Dermis blood vessel endothelial cell (primary cell): ENCODE results near the gene PPME1. TPM values are rescaled to one million over a fixed set of nuclear protein-coding genes. Genes with fewer than 3 reads are reported as not detected.

ENCODE experiments used
- DNase-seq: peaks from one replicate; pipeline ENCODE4 v3.0.0; 2010
- total RNA-seq: library from RNA; depleted of rRNA; stranded (reverse); fragments of >200 nt; gene quantifications from 2 replicates; pipeline ENCODE4 v1.2.3, GENCODE V29; 2014

The PPME1 gene
- total RNA-seq, 1 donor from 2014 or later = 15.1 TPM

DNA sequence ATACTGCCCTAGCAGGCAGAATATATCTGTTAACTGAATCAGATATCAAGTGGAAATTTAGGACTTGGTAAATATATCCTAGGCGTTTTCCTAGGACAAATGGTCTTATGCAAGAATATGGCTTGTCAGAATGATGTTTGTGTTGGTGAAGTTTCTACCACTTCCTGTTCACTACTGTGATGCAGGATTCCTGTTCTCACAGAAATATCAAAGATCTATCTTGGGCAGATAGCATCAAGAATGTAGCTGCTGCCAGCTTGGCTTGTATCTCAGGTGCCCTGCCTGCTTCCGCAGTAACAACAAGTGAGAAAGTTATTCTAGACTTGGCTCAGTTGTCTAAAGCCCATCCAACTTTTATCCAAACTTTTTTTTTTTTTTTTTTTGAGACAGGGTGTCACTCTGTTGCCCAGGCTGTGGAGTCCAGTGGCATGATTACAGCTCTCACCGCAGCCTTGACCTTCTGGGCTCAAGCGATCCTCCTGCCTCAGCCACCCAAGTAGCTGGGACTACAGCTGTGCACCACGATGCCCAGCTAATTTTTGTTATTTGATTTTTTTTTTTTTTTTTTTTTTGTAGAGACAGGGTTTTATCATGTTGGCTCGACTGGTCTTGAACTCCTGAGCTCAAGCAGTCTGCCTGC is 61.3 kb downstream of the PPME1 start:
- DNase-seq = no peak

DNA sequence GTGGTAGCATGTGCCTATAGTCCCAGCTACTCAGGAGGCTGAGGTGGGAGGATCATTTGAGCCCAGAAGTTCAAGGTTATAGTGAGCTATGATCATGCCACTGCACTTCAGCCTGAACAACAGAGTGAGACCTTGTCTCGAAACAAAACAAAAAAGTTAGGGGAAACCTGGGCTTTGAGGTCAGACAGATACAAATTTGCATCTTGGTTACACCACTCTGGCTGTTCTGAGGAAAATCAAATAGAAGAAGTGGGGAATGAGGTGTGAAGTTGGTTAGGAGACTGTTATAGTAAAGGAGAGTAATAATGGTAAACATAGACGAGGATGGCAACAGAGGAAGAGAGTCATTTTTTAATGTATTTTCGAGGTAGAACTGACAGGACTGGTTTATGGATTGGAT is 62.6 kb downstream of the PPME1 start:
- no peak for DNase-seq

DNA sequence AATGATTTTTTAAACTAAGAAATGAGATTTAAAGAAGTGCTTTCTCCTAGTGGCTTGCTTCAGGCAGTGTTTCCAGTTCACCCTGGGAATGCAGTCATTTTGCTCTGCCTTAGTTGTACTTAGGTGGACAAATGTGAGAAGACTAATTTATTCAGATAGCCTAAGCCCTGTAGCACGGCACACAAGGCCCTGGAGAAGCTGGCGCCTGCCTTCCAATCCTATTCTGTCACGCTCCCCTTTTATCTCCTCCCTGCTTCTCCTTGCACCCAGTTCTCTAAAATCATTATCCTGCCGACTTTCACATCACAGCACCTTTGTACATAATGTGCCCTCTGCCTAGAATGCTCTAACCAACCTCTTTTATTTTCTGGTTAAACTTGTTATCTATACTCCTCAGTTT is 64.0 kb downstream of the PPME1 start:
- no peak for DNase-seq

DNA sequence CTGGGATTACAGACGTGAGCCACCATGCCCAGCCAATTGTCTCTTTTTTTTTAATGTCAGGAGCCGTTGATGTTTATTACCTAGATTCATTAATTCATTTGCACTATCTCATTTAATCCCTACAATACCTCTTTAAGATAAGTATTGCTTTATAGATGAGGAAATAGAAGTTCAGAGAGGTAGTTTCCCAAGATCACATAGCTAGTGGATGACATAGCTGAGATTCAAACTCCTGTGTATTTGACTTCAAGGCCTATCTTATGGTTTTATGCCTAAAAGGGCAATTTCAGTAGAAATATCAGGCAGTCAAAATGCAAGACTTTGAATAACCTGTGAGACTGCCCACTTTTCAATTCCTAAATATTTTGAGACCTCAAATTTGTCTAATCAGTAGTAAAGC is 66.5 kb downstream of the PPME1 start:
- DNase-seq = no peak

DNA sequence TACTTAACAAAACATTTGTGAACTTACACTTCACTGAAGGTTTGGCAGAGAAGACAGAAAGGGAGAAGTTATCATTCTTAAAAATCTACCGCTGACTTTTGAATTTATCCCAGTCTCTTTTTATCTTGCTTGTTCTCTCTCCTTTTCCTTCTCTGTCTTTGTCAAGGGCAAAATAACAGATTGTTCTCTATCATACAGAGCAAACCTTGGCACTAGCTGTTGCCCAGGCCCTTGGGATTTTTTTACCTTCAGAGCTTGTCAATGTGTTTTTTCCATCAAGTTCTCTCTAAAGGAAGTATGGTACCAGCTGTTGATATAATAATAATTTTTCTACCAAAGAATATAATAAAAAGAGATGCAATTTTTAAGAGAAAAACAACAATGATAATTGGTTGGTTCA is 67.2 kb downstream of the PPME1 start:
- no peak for DNase-seq

DNA sequence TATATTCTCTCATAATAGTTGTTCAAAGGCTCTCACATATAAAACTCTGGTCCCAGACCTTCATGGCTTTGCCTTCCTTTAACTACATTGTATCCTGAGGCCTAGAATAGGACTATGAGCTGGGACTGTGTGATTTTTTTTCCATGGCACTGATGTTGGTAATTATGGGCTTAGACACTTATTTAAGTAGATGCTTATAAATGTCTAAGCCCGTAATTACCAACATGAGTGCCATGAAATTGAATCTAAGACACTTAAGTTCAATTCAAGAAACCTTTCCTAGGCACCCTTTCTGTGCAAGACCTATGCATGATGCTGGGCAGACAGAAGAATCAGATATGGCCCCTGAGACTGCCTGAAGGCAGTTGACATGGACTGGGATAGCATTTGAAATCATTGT is 77.4 kb downstream of the PPME1 start:
- DNase-seq = no peak

DNA sequence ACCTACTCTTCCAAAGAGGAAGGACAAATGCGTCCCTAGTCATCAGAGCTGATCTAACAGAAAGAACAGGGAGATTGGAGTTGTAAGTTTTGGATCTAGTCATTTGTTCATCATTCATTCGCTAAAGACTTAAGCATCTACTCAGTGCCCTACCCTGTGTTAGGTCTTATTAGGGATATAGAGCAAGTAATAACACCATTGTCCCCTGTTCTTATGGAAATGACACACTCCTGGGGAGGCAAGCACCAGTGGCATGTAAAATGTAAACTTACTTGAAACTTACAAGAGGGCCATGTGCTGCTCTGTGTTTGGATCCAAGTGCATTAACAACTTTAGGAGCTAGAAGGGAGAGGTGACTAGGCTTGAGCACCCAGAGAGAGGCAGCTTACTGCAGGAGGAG is 78.4 kb downstream of the PPME1 start:
- no peak for DNase-seq

DNA sequence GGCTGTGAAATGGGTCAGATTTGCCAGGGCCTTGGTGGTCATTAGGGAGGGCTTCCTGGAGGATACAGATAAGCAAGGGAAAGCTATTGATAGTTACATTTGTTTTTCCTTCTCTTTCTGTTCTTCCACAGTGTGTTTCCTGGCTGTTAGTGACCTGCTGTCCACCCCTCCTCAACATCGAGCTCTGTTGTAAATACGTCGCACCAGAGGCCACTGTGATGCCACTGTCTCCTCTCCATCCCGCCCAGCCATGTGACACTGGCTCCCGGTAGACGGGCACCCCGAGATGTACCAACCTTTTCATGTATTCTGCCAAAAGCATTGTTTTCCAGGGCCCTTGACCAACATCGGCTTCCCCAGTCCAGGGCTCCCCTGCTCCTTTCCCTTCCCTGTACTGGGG is 82.3 kb downstream of the PPME1 start:
- DNase-seq = no peak

DNA sequence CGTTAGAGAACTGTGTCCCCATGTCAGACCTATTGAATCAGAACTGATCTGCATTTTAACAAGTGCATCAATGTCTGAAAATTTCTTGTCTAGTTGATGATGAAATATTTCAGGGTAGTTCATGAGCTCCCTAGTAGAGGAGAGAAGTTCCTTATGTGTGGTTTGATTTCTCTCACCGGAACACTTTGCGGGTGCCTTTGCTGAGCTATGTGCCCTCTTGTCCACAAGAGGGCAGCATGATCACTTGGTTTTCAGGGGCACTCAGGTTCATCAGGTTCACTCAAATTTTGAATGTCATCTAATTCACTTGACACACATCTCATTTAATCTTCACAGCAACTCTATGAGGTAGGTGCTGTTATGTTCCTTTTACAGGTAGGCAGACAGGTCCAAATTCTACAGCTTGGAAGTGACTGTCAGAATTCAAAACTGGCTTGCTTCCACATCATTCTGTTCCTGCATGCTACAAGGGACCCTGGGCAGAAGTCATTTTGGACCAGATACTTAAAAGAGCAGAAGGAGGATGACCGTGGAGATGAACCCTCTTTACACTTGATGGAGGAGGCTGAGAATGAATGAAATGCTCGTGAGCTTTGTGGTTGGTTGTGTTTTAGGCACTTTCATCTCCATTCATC is 84.8 kb downstream of the PPME1 start:
- peak; percentile 83 for DNase-seq

DNA sequence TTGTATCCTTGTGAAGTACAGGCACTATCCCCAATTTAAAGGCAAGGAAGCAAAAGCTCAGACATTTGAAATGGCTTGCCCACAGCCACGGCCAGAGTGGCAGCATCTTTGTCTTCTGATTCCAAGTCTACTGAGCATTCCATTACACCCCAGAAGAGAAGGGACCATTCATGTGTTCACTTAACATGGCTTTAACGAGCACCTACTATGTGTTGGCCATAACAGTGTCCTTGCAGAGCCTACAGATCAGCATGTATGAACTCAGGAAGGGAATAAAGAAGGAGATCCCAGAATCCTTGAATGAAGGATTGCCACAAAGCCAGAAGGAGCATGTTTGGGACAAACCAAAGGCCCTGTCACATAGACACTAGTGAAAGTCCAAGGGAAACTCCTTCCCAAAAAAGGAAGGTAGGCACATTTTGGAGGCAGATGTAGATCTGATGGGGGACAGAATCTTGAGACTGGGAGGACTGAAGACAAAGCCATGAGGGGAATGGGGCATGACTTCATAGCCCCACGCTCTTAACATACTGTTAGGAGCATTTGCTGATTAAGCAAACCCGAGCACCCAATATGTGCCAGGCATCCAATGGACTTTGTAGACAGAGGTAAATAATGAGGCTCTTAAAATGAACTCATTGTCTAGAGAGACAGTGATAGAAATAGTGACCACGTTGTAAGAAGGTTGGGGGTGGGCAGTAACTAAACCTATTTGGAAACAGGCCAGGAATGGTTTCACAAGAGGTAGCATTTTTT is 85.5 kb downstream of the PPME1 start:
- no peak for DNase-seq

DNA sequence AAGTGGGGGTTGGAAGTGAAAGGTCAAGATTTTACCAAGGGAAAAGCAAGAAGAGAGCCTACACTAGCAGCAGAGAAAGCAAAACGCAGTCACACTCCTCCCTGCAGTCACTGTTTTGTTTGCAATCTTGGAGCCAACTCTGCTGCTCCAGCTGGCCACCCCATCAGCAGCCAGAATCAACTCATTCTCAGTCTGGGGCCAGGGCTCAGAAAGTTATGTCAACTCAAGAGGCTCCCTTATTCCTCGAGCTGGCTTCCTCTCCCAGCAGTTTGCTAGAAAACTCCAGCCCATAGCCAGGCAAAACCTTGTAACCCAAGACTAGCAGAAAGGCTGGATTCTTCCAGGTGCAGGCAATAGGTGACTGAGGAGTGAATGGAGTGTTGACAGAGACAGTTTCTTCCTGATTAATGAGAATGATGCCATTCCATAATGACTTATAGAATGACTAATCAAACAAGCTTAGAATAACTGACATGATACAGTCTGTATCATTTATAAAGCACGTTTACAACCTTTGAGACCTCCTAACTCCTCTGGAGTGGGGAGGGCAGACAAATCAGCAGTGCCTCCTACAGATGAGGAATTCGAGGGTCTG is 87.0 kb downstream of the PPME1 start:
- peak; percentile 9 for DNase-seq

DNA sequence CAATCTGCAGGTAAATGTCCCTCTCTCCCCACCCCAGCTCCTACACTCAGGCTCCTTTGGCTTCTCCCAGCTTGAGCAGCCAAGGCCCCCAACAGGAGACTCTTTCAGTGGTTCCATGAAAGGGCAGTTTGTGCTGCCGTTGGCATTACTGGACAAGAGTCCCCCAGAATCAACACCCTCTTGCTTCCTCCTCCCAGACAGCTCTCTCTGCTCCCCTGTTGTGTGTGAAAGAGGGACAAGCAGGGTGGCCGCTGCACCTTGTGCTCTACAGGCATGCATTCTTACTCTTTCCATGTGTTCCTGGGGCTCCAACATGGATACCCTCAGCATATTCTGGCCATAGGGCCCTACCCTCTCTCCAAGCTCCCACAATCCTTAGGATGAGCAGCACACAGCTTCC is 91.6 kb downstream of the PPME1 start:
- no peak for DNase-seq

DNA sequence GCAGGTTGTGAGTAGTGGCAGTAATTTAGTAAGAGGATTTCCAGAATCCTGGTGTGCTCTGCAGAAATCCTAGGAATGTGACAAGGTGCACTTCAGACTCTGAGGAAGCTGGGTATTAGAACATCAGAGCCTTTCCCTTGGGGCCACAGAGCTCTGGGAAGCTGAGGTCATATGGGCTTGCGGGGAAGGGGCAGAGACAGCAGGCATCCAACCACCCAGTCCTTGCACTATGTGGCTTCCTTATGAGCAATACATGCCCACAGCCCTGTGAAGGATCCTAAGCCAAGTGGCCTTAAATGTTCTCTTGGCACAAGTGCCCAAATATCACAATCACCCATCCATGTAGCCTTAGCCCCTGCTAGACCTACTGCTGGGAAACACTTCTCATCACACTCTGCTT is 94.2 kb downstream of the PPME1 start:
- DNase-seq = no peak

DNA sequence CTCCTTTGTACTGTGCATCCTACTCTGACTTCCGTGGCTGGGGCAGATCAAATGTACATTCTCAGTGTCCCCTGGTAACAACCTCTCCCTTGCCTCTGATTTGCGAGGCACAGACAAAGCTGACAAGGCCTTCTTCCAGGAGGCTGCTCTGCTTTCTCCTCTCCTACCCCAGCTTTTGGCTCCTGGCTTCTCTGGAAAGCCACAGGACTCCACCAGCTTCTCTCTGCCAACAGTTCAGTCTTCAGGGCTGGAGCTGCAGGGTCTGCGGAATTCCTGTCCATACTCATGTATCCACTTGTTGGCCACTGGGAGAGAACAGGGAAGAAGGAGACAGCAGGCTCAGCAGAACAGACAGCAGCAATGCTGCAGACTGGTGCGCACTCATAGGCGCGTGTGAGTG is 95.9 kb downstream of the PPME1 start:
- no peak for DNase-seq

DNA sequence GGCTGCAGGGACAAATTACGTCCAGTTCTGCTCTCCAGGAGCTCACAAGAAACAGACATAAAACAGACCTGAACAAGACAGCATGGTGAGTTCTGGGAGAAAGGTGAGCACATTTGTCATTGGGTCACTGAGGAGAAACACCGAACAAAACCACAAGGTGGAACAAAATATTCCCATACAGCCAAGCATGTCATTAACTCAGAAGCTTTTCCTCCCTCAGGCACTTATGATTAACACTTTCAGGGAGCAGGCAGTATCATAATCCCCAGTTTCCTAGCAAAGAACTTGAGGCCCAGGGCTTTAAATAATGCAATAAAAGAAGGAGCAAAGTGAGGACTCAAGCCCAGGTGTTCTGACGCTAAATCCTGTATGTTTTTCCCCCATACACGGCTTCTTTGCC is 97.4 kb downstream of the PPME1 start:
- DNase-seq = no peak

DNA sequence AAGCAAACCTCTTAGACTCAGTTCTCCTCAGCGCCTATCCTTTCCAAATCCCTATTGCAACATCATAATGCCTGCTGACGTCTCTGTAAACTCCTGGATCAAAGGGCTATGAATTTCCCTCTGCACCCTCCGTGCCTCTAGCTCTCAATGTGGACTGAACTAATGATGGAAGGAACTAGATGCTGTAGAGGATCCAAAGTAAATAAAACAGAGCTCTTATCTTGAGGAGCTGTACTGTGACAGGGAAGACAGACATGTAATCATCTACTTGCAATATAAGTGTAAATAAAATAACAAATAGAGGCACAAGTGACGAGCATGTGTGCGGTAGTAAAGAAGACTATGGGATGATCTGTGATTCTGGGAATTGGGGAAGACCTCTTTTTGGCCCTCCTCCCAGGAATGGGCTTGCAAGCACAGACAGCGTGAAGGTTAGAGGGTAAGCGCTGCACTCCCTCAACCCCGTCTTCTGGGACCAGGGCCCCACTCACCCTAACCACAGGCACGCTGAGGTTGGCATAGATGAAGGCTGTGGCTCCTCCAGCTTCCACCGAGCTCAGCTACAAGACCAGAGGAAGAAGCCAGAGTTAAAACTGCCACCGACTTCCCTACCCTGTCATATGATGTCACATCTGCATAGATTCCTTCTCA is 98.2 kb downstream of the PPME1 start:
- no peak for DNase-seq

DNA sequence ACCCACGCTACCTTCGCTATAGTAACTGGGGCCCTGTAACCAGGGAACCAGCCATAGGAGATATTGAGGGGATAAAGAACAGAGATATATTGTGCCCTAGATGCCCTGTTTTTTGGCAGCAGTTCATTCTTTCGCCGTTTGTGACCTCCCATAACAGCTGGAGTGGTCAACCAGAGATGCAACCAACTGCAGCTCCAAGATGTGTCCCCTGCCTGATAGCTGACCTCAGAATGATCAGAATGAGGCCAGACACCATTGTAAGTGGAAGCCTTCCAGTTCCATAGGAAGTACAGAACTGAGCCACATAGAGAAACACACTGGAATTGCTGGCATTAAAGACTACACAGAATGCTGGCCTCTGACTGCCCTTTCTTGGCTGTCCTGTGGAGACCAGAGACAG is 101.2 kb downstream of the PPME1 start:
- no peak for DNase-seq

DNA sequence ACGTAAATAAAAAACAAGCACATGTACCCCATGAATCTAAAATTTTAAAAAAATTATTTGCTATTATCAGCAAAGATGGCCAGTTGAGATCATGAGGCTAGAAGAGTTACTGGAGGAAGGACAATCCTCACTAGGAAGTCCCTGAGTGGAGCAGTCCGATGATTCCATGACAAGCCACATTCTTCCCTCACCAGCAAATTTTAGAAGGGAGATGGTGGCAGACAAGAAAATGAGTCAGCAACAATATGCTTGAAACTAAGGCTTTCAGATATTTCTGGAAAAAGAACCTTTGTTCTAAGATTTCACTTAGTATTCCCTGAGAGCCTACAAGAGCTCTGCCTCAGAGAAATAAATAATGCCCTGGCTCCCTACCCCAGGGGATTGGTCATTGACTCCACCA is 105.5 kb downstream of the PPME1 start:
- no peak for DNase-seq

DNA sequence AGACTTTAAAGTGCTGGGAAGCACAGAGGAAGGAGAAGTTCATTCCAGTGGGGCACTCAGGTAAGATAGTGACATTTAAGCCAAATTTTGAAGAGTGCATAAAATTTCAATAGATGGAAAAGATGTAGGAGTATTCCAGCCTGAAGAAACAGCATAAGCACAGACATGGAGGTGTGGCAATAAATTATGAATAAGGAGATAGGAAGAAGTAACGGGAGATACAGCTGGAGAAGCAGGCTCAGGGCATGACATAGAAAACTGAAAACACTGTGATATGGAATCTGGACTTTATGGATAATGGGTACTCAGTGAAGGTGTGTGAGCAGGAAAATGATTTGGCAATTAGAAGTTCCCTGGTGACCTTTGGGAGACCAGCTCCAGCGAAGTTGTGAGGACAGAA is 107.0 kb downstream of the PPME1 start:
- no peak for DNase-seq

DNA sequence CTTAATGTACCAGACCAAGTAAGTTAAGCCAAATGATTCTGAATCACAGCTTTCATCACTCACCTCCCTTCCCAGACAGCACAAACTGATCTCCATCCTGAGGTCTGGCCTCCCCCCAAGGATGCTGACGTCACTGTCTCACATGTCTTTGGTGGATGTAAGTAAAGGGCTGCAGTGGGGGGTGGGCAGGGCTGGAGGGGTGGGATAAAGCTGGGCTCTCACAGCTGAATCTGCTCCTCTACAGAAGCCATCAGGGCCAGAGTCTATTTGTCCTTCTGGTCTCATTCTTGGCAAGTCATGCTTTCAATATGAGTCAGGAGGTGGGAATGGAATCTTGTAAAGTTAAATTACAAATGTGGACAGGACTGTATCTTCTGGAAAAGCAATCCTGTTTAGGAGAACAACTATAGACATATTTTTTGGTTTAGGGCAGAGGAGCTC is 107.7 kb downstream of the PPME1 start:
- DNase-seq = peak; percentile 56

DNA sequence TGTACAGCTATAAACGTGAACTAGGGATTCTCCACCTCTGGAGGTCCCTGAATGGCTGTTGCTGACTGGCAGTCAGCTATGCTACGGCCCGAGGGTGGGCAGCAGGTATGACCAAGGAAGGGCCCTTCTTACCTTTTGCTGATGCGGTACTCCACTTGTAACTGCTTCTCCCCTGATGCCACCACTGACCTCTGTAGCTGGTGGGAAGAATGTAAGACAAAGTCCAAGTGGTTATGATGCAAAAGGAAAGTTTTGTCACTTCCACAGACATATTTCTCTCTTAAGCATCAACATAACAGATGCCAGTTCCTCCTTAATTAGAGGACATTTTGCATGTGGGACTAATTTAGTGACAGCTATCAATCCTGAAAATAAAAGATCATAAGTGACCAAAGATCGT is 108.2 kb downstream of the PPME1 start:
- no peak for DNase-seq

DNA sequence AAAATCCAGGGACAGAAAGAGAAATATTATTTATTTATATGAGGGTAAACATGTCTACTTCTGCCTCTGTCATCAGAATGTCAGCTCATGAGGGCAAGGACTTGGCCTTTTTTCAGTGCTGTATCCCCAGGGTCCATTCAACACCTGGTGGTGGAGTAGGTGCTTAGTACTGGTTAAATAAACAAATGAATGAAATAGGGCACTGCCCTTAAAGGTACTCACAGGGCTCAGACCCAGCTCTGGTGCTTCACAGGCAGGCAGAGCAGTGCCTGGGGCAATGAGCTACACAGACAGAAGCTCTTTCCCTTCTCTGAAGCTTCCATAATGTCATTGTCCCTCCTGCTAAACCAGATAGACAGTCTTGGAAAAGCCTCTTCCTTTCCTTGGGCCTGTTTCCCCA is 109.4 kb downstream of the PPME1 start:
- no peak for DNase-seq

DNA sequence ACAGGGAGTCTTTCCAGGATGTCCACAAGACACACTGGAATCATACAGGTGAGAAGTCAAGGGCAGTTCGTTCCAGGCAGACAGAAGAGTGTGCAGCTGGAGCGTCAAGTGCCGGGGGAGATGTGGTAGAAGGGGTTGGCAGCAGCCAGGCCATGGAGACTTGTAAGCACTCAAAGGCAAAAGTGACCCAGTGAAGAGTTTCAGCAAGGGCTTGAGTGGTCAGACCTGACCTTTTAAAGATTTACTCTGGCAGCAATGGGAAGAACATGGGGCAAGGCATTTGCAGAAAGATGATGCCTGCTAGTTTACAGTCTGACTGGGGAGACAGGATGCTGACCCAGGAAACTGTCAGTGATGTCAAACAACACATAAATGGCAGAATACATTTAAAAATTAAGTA is 111.3 kb downstream of the PPME1 start:
- DNase-seq = no peak
